NCI-H345 treated with DMSO at 0.1 percent for 48 hours (cell line): ENCODE measurements around the gene SHC4.

Source experiments
- DNase-seq: peaks from one replicate; lab custom pipeline; 2025; ENCODE audit not compliant: unreplicated experiment; lab: John Stamatoyannopoulos, UW

SHC4 gene, protein sequence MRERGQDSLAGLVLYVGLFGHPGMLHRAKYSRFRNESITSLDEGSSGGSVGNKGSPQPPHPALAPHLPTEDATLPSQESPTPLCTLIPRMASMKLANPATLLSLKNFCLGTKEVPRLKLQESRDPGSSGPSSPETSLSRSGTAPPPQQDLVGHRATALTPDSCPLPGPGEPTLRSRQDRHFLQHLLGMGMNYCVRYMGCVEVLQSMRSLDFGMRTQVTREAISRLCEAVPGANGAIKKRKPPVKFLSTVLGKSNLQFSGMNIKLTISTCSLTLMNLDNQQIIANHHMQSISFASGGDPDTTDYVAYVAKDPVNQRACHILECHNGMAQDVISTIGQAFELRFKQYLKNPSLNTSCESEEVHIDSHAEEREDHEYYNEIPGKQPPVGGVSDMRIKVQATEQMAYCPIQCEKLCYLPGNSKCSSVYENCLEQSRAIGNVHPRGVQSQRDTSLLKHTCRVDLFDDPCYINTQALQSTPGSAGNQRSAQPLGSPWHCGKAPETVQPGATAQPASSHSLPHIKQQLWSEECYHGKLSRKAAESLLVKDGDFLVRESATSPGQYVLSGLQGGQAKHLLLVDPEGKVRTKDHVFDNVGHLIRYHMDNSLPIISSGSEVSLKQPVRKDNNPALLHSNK

DNA sequence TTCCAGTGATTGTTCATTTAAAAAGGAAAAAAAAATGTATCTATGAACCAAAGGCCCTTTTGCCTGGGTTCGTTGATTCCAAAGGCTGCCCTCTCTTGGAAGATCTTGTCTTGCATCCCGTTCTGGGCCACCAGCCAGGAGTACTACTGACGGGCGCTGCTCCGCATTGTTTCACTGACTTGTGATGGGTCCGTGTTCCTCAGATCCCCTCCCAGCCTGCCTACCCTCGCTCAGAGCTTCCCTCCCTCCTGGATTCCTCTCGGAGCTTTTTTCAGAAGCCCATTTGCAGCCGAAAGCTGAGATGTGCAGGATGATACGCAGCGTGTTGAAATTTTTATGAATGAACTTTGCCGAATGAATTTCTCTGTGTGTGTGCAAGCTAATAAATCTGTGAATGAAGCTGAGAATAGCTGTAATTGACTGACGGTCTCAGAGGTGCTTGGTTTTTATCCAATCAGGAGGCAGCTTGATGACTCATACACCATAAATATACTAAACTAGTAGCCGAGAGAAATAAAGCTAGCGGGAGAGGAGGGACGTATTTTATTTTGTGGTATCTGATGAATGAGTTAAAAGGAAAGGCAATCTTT is at the start of gene SHC4:
TSS of gene SHC4 (minus strand) at position 396 of the 590 bp plus-strand sequence. CDS start 904 bp downstream, outside the sequence.
- no peak for DNase-seq

- no peak for DNase-seq
These were observed 35.6 kb upstream of the SHC4 start for GRCh38 chr15:48999314-48999713.

DNA sequence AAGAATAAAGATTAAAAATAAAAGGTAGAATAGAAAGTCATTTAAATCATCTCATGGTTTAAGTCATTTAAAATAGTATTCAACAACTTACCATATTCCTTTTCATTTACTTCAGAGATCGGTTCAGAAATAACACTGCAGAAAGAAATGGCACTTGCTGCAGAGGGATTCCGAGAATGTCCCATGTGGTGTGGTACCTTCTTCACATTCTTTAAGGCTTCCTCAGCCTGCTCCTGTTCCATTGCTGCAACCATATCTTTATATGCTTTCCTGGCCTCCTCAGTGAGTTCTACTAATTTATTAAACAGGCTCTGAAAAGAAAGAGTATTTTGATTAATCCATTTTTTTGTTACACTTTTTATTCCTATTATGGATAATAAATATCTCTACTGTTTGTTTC is 32.6 kb upstream of the SHC4 start:
- no peak for DNase-seq

GRCh38 chr15:48993380-48993779 is 29.7 kb upstream of the SHC4 start:
- DNase-seq, result no peak

GRCh38 chr15:48992545-48992944 is 28.8 kb upstream of the SHC4 start:
- no peak for DNase-seq

DNA sequence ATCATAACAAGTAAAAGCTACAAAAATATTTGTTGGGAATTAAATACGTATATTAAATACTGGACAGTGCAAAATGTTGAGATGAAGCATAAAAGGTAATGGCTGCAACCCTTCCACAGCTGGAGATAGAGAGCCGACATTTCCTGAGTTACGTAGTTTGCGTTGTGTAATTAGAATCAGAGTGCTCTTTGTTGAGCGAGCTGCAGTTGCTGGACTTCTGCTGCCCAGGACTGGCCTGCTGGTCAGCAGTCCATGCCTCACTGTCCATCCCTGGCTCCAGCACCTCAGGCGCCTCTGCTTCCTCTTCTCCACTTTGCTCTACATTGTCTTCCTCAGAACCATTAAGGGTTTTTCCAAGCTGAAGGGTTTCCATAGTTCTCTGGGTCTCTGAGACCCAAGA is 28.4 kb upstream of the SHC4 start:
- no peak for DNase-seq

- DNase-seq, result no peak
These were observed 25.5 kb upstream of the SHC4 start for GRCh38 chr15:48989170-48989569.

DNA sequence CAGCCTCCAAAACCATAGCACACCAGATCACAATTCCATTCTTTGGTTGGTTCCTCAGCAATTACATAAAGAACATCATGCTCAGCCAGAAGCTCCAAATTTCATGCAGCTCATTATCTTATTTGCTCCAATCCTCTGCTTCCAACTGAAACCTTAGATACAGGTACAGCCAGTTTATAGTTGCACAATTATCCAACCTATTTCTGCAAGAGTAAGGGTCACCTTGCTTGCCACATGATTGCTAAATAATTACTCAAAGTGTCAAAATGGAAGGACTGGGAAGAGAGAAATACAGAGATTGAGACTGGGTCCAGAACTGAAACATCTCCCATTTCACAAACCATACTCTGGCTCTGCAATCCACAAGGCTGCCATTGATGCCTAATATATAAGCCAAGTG is 23.4 kb upstream of the SHC4 start:
- no peak for DNase-seq

DNA sequence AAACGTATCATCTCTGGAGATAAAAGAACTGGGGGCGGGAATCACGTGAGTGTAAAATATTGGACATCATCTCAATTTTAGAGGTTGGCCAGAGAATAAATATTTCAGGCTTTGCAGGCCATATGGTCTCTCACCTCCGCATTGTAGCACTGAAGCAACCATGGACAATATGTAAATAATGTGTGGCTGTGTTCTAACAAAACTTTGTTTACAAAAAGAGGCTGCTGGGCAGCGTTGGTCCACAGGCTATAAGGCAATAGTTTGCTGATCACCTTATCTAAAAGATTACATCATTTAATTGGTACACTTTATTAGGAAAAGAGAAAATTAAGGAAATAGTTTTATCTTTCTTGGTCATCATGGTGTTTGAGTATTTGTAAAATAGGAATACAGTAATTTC is 22.5 kb upstream of the SHC4 start:
- DNase-seq, result no peak

GRCh38 chr15:48985516-48985915 is 21.8 kb upstream of the SHC4 start:
- no peak for DNase-seq

GRCh38 chr15:48984811-48985352 is 21.2 kb upstream of the SHC4 start:
- no peak for DNase-seq

- no peak for DNase-seq
These were observed 20.4 kb upstream of the SHC4 start for GRCh38 chr15:48984021-48984710.

GRCh38 chr15:48983300-48983699 is 19.6 kb upstream of the SHC4 start:
- no peak for DNase-seq

DNA sequence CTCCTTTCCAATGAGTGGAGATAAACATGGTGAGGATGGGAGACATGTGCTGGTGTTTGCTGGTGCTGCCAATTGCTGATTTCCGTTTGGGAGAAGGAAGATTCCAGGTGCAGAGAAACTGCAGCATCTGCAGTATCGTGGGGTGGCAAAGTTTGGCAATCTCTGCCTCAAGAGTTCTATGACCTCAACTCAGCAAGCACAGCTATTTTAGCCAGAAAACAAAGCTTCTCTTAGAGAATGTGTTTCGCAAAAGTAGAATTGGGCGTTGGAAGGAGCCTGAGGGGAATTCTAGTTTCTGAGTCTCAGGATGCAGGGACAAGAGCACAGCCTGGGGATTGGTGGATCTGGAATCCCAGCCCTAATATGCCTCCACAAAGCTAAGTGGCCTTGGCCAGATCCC is 18.2 kb upstream of the SHC4 start:
- no peak for DNase-seq

- DNase-seq, result no peak
These were observed 14.9 kb upstream of the SHC4 start for GRCh38 chr15:48978638-48979037.

- DNase-seq, result no peak
These were observed 12.8 kb upstream of the SHC4 start for GRCh38 chr15:48976444-48977088.

DNA sequence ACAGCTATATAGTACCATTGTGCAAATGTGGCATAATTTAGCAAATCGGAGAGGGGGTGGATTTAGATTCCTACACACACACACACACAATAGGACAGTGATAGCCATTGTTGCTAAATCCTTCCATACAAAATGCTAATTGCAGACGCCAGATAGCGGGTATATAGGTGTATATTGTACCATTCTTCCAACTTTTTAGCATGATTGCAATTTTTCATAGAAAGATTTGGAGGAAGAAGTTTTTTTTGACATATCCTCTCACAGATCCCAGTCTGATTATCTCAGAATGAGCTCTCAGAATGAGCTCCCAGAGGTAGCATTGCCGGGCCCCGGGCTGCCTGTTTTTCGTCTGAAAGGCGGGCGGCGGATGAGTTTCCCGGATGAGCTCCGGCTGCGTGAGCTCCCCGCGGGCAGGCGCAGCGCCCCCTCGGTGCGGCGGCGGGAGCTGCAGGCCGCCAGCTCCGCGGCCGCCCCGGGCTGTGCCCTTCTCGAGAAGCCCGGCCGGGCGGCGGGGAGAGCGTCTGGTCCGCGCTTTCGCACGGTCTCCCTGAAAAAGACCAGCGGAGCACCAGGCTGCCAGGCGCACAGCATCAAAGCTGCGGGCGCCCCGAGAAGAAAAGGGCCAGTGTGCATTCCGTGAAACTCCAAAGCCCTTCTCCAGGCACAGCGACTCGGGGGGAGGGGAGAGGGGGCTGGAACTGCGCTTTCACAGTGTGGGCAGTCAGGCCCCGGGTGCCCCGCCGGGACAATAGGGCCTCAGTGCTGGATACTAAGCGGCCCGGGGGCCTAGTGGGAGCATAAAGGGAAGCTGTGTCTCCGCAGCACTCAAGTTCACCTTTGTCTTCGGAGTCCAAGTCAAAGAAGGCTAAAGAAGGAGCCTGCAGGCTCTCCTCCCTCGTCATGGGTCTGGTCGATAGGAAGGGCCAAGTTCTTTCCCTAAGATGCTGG is 12.0 kb upstream of the SHC4 start:
- DNase-seq, result peak; percentile 62

GRCh38 chr15:48974882-48975281 is 11.2 kb upstream of the SHC4 start:
- no peak for DNase-seq

DNA sequence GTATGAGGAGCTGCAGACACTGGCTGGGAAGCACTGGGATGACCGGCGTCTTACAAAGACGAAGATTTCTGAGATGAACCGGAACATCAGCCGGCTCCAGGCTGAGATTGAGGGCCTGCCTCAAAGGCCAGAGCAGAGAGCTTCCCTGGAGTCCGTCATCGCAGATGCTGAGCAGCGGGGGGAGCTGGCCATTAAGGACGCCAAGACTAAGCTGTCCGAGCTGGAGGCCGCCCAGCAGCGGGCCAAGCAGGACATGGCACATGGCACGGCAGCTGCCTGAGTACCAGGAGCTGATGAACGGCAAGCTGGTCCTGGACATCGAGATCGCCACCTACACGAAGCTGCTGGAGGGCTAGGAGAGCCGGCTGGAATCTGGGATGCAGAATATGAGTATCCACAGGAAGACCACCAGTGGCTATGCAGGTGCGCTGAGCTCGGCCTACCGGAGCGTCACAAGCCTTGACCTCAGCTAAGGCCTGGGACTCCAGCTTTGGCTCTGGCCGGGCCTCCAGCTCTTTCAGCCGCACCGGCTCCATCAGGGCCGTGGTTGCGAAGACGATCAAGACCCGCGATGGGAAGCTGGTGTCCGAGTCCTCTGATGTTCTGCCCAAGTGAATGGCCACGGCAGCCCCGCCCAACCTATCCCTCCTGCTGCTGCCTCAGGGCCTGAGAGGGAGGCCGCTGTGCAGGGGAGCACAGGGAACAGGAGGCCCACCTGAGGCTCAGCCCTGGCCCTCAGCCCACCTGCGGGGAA is 9.2 kb upstream of the SHC4 start:
- no peak for DNase-seq
